Activated CD4-positive, CD25-positive, alpha-beta regulatory T cell (primary cell): ENCODE measurements around the gene GAS6.
"Not testable (repeated sequence)": the region's sequence is repeated elsewhere in the genome, so short reads cannot be mapped to it uniquely, and the experiment has no call there.

Source experiments
- DNase-seq, 4 experiments: peaks; one replicate each; lab custom pipeline; 2025; lab: John Stamatoyannopoulos, UW

GAS6 gene

GRCh38 chr13:113867913-113868312, 4.0 kb upstream of the GAS6 start:
- not testable (repeated sequence) for DNase-seq

DNA sequence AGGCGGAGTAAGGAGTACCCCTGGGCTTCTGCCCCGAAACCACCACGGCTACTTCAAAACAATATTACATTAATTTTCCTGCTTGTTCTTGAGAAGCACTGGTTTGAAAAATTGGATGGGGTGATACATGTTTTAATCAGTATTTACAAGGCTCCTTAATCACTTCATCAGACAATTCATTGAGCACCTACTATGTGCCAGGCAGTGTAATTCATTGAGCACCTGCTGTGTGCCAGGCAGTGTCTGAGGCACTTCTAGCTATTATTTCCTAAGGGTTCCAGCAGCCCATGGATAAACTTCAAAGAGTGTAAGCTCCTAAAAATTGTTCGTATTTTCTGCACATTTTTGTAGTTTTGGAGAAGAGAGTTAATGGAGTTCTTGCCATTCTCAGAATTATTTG, 1.6 kb upstream of the GAS6 start:
- no peak for DNase-seq

- DNase-seq = no peak
These were observed 506 bp upstream of the GAS6 start for GRCh38 chr13:113864273-113864890.

- DNase-seq = no peak
These were observed 849 bp downstream of the GAS6 start for GRCh38 chr13:113862931-113863523.

- DNase-seq = no peak
These were observed 1.5 kb downstream of the GAS6 start for GRCh38 chr13:113862191-113862930.

DNA sequence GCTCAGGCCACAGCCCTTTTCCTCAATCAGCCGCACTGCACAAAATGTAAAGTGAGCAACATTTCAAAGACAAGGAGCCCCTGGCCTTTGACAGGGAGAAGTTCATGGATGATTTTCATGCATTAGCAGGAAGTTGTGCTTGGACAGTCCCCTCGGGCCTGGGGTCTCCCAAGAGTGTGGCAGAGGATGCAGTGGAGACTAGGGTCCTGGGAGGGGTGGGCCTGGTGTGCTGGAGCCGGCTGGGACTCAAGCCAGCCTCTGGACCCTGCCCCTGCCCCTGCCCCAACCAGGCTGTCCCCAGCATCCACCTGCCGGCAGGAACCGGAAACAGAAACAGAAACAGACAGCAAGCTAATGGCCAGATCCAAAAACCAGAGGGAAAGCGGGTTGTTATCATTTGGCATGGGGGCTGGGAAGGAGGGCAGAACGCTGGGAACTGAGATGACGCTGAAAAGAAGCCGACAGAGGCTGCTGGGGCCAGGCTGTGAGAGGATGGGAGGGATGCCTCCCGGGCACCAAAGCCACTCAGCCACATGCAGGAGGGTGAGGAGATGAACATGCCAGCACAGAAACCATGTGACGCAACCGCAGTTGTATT, 2.3 kb downstream of the GAS6 start:
- no peak for DNase-seq

- no peak for DNase-seq
These were observed 3.0 kb downstream of the GAS6 start for GRCh38 chr13:113860665-113861432.

DNA sequence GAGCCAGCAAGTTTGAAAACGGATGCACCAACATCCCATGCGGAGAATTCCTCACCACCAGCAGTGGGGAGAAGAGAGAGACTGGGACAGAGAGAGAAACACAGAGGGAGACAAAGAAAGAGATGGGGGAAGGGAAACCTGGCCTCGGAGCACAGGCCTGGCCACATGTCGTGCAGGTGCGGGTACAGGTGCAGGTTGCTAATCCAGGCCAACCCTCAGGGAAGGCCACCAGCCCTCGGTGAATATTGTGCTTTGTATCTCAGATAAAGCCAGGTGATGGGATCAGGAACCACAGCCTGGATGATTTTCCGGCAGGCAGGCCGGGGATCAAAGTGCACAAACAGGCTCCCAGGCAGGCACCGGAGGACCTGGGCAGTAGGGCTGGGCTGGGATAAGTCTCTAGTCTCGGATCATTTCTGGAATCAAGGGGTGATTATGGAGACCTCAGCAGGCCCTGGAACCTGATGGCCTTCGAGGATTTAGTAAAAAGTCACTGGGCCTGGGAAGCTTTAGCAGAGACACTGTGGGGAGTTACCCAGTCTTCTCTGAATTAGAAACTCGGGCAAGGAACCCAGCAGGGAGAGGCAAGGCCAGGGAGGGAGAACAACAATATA, 3.7 kb downstream of the GAS6 start:
- DNase-seq = no peak

DNA sequence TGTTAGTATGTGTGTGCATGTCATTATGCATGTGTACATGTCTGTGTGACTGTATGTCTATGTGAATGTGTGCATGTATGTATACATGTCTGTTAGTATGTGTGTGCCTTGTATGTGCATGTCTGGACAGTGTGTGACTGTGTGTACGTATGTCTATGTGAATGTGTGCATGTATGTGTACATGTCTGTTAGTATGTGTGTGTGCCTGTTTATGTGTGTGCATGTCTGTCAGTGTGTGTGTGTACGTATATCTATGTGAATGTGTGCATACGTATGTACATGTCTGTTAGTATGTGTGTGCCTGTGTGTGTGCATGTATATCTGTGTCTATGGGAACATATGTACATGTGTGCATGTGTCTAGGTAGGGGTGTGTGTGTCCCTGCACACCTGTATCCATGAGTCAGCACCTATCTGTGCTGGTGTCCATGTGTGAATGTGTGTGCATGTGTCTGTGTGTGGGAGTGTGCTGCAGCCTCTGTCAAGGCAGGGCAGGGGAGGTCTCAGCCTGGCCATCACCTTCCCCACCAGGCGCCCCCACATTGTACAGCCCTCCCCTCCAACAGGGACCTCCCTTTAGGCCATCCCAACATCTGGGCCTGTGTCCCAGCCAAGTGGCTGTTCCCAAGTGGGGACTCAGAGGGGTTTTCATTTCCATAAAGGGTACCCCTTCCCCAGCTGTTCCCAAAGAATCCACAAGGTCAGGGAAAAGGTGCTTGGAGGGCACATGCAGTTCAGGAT, 4.4 kb downstream of the GAS6 start:
- DNase-seq = no peak

DNA sequence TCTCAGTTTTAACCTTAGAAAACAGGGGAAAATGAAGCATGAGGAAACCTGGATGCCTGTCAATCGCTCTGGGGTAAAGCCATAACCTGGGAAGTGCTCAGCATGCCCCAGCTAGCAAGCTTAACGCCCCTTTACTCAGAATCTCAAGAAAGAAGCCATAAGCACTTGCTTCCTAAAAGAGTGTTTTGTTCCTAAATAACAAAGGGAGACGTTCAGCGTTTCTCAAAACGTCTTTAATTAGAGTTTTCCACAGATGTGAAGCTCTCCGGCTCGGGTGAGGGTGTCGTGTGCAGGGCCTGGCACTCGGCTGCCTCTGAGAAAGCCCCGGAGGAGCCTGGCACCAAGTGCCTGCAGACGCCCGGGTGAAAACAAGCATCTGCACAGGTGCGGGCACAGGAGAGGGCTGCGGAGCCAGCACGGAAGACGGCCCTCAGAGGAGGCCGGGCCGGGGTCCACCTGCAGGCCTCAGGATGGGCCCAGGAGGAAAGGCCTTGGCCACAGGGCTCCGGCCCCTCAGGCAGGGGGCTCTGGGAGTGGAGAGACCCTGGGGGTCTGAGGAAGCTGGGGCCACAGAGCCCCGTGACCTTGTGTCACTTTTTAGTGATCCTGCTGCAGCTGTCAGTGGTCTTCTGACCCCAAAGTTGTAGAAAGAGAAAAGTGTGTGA, 6.2 kb downstream of the GAS6 start:
- DNase-seq = no peak

DNA sequence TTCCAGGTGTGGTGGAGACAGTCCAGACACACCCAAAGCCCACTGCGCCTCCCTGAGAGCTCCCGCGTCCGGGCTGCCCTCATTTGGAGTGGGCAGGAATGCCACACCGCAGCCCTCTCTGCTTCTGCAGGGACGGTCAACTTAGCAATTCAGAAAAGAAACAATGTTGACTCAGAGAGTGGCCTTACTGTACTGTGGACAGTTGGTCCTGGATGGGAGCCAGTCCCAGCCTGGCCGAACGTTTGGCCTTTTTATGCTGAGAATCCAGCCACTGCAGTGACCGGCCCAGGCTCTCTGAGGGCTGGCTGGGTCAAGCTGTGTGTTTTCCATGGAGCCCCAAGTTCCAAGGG, 7.2 kb downstream of the GAS6 start:
- no peak for DNase-seq

- DNase-seq = no peak
These were observed 7.8 kb downstream of the GAS6 start for GRCh38 chr13:113855931-113856715.

DNA sequence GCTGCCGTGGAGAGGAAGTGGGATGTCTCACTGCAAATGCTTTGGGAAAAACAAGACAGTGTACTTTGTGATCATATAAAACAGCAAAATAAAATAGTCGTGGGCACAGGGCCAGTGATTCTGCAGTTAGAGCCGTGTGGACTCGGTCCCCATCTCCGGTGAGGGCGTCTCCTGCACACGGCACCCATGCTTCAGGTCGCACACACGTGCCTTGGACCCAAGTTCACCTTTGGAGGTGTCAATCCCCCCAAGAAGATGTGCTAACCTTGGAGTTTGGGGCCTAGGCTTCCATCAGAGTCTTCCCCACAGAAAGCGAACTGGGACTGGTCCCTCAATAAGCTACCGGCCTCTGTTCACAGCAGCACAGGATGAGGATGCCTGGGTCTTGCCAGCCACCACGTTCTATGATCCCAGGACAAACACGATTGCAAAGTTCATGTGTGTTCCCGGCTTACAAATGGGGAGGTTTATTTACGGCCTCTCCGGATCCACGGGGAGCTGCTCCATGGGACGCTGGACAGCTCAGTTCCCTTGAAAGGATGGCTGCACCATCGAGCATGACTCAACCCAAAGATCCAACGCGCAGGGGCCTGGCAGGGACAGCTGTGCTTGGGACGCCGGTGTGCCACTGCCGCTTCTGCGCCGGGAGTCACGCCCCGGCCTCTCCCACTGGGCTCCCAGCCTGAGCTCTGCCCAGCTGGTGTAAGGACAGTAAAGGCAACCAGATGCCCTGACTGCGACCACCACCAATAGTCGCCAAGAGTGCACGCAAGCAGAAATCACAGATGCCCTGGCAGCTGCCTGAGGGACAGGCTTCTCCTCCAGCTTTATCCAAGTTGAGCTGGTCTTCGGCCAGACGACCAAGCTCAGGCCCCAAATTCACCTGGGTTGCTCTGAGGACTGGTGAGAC, 8.6 kb downstream of the GAS6 start:
- no peak for DNase-seq

DNA sequence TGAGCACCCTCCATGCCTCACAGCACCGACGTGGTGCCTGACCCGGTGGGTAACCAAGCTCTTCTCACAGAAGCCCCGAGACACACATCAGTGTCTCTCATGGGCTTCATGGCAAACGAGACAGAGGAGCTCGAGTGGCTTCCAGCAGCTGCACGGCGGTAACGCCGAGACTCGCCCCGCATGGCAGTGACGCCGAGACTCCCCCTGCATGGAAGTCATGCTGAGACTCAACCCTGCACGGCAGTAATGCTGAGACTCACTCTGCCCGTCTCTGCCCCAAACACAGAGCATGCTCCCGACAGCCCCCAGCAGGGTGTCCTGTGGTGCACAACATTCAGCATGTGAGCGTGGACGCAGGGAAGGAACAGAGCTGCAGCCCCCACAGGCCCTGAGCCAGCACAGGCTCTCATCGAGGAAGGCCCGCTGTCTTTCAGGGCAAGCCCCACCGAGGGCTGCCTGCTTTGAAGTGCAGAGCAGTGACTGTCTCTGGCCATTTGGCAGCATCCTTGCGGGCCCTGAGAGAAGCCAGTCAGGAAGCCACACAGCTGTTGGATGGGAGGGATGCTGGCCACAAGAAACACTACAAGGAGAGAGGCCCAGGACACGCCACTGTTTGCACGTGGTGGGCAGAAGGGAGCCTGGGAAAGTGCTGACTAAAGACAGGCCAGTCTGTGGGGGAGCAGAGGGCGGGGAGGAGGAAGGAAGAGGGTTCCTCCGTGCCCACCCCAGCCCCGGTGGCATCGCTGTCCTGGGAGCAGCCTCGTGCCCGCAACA, 9.5 kb downstream of the GAS6 start:
- DNase-seq = no peak

GRCh38 chr13:113853518-113854237, 10.2 kb downstream of the GAS6 start:
- DNase-seq = no peak

- DNase-seq = no peak
These were observed 11.0 kb downstream of the GAS6 start for GRCh38 chr13:113852536-113853517.
